Measurements from ENCODE around the gene NR1I3.

- TF ChIP-seq CTCF (IDR thresholded peaks at IDR 0.05) (no peak), POLR2A (IDR thresholded peaks at IDR 0.05) (no peak)
Measured at GRCh38 chr1:161259765-161260164, 21.8 kb upstream of the NR1I3 start.
